Mucosa of stomach (tissue), 1 donor: Measurements from ENCODE around the gene SPON1.
"Not testable (repeated sequence)": the region's sequence is repeated elsewhere in the genome, so short reads cannot be mapped to it uniquely, and the experiment has no call there.

ENCODE experiments used
- H3K27me3 ChIP-seq: one replicate; pipeline ENCODE4 v1.7.0; 2013; ENCODE audit warnings: mild to moderate bottlenecking, low read length; ENCODE audit not compliant: control insufficient read depth, insufficient read depth
- H3K36me3 ChIP-seq: one replicate; pipeline ENCODE4 v1.7.0; 2013; ENCODE audit warnings: low read length; ENCODE audit not compliant: control insufficient read depth, insufficient read depth
- H3K4me1 ChIP-seq: one replicate; pipeline ENCODE4 v1.7.0; 2013; ENCODE audit warnings: mild to moderate bottlenecking, low read length; ENCODE audit not compliant: control insufficient read depth, insufficient read depth
- H3K4me3 ChIP-seq: one replicate; pipeline ENCODE4 v1.7.0; 2013; ENCODE audit warnings: low read length
- H3K9ac ChIP-seq: one replicate; pipeline ENCODE4 v1.7.0; 2013; ENCODE audit warnings: mild to moderate bottlenecking, low read length, moderate library complexity
- H3K9me3 ChIP-seq: one replicate; pipeline ENCODE4 v1.7.0; 2013; ENCODE audit warnings: mild to moderate bottlenecking, low read length, moderate library complexity; ENCODE audit not compliant: control insufficient read depth
- donor health status: Pancreatic carcinoma.

SPON1 gene

GRCh38 chr11:14081581-14082231 lies 119.2 kb downstream of the SPON1 start:
- Histone ChIP-seq H3K4me3 (no peak overlapping the region), H3K9me3 (no peaks in the 10 kb centered on the region)

GRCh38 chr11:14082338-14082737 lies 119.8 kb downstream of the SPON1 start:
- H3K36me3 ChIP-seq: no peaks in the 10 kb centered on the region
- no peaks in the 10 kb centered on the region for H3K4me1 ChIP-seq
- H3K27me3 ChIP-seq: no peaks in the 10 kb centered on the region
- H3K9ac ChIP-seq: no peak overlapping the region
- H3K4me3 ChIP-seq: no peak overlapping the region
- no peaks in the 10 kb centered on the region for H3K9me3 ChIP-seq

More at GRCh38 chr11:14081581-14082231, 119.2 kb downstream of the SPON1 start:
- Histone ChIP-seq H3K36me3 (no peaks in the 10 kb centered on the region), H3K27me3 (no peaks in the 10 kb centered on the region), H3K9ac (no peak overlapping the region), H3K4me1 (no peaks in the 10 kb centered on the region)

GRCh38 chr11:14088861-14089260 lies 126.3 kb downstream of the SPON1 start:
- not testable (repeated sequence) for H3K9ac ChIP-seq, H3K27me3 ChIP-seq, H3K36me3 ChIP-seq, H3K4me1 ChIP-seq, H3K9me3 ChIP-seq, H3K4me3 ChIP-seq

GRCh38 chr11:14089690-14090462 lies 127.4 kb downstream of the SPON1 start:
- H3K4me3 ChIP-seq: no peak overlapping the region
- no peaks in the 10 kb centered on the region for H3K36me3 ChIP-seq
- no peaks in the 10 kb centered on the region for H3K9me3 ChIP-seq
- no peaks in the 10 kb centered on the region for H3K4me1 ChIP-seq
- no peak overlapping the region for H3K9ac ChIP-seq
- peaks cover 4% of the 10 kb centered on the region for H3K27me3 ChIP-seq

- H3K9me3 ChIP-seq, H3K9ac ChIP-seq, H3K27me3 ChIP-seq, H3K4me3 ChIP-seq, H3K4me1 ChIP-seq, H3K36me3 ChIP-seq: not testable (repeated sequence)
Measured at GRCh38 chr11:14090631-14091030, 128.1 kb downstream of the SPON1 start.

GRCh38 chr11:14093065-14093464 lies 130.5 kb downstream of the SPON1 start:
- Histone ChIP-seq H3K36me3 (no peaks in the 10 kb centered on the region), H3K4me3 (no peak overlapping the region), H3K4me1 (no peaks in the 10 kb centered on the region), H3K9me3 (no peaks in the 10 kb centered on the region), H3K9ac (no peak overlapping the region), H3K27me3 (peaks cover 4% of the 10 kb centered on the region)

GRCh38 chr11:14094481-14095037 lies 132.0 kb downstream of the SPON1 start:
- Histone ChIP-seq H3K36me3 (no peaks in the 10 kb centered on the region), H3K27me3 (peaks cover 3% of the 10 kb centered on the region), H3K4me1 (no peaks in the 10 kb centered on the region), H3K9me3 (no peaks in the 10 kb centered on the region), H3K4me3 (no peak overlapping the region), H3K9ac (no peak overlapping the region)

- H3K36me3 ChIP-seq: no peaks in the 10 kb centered on the region
- H3K27me3 ChIP-seq: no peaks in the 10 kb centered on the region
- H3K4me1 ChIP-seq: no peaks in the 10 kb centered on the region
- H3K9ac ChIP-seq: no peak overlapping the region
- no peaks in the 10 kb centered on the region for H3K9me3 ChIP-seq
- no peak overlapping the region for H3K4me3 ChIP-seq
Measured at GRCh38 chr11:14095882-14096281, 133.4 kb downstream of the SPON1 start.

- H3K9me3 ChIP-seq: no peaks in the 10 kb centered on the region
- no peak overlapping the region for H3K4me3 ChIP-seq
- no peaks in the 10 kb centered on the region for H3K36me3 ChIP-seq
- H3K9ac ChIP-seq: no peak overlapping the region
- no peaks in the 10 kb centered on the region for H3K27me3 ChIP-seq
- no peaks in the 10 kb centered on the region for H3K4me1 ChIP-seq
Measured at GRCh38 chr11:14096606-14097005, 134.1 kb downstream of the SPON1 start.

GRCh38 chr11:14101388-14101787 lies 138.9 kb downstream of the SPON1 start:
- Histone ChIP-seq H3K27me3 (no peaks in the 10 kb centered on the region), H3K36me3 (no peaks in the 10 kb centered on the region), H3K4me3 (no peak overlapping the region), H3K9ac (no peak overlapping the region), H3K4me1 (no peaks in the 10 kb centered on the region), H3K9me3 (no peaks in the 10 kb centered on the region)

- H3K9ac ChIP-seq: no peak overlapping the region
- H3K9me3 ChIP-seq: no peaks in the 10 kb centered on the region
- H3K36me3 ChIP-seq: no peaks in the 10 kb centered on the region
- no peaks in the 10 kb centered on the region for H3K27me3 ChIP-seq
- no peak overlapping the region for H3K4me3 ChIP-seq
- no peaks in the 10 kb centered on the region for H3K4me1 ChIP-seq
Measured at GRCh38 chr11:14102766-14103165, 140.2 kb downstream of the SPON1 start.

- Histone ChIP-seq H3K27me3 (no peaks in the 10 kb centered on the region), H3K9ac (no peak overlapping the region), H3K9me3 (no peaks in the 10 kb centered on the region), H3K4me3 (no peak overlapping the region), H3K36me3 (no peaks in the 10 kb centered on the region), H3K4me1 (no peaks in the 10 kb centered on the region)
Measured at GRCh38 chr11:14105446-14105845, 142.9 kb downstream of the SPON1 start.
